Mesenchymal stem cell (in vitro differentiated cells and primary cell): ENCODE results near the gene FAM13C.

Experiments
- DNase-seq: peaks from one replicate; pipeline ENCODE4 v3.0.0-alpha.2; 2013
- H2AFZ ChIP-seq: one replicate; pipeline ENCODE4 v1.6.1; 2013; ENCODE audit warnings: low read depth, mild to moderate bottlenecking, control low read depth, inconsistent platforms, low read length, moderate library complexity
- H2AK5ac ChIP-seq: 2 replicates; pipeline ENCODE4 v1.6.1; 2013; ENCODE audit warnings: low read length, moderate library complexity, mild to moderate bottlenecking, inconsistent platforms; ENCODE audit not compliant: severe bottlenecking
- H2BK120ac ChIP-seq: one replicate; pipeline ENCODE4 v1.6.1; 2013; ENCODE audit warnings: low read depth, mild to moderate bottlenecking, inconsistent platforms, low read length, moderate library complexity
- H2BK12ac ChIP-seq, 2 experiments: one replicate each; pipeline ENCODE4 v1.6.1; 2013; ENCODE audit warnings: inconsistent platforms in 2 of 2, low read length in 2 of 2, mild to moderate bottlenecking in 2 of 2, moderate library complexity in 2 of 2, control low read depth in 1 of 2
- H2BK15ac ChIP-seq: one replicate; pipeline ENCODE4 v1.6.1; 2013; ENCODE audit warnings: mild to moderate bottlenecking, low read depth, inconsistent platforms; ENCODE audit not compliant: poor library complexity, severe bottlenecking
- H2BK5ac ChIP-seq: 2 replicates; pipeline ENCODE4 v1.6.1; 2013; ENCODE audit warnings: low read depth, mild to moderate bottlenecking, low read length, control low read depth, inconsistent platforms; ENCODE audit not compliant: poor library complexity, severe bottlenecking
- H3K14ac ChIP-seq, 2 experiments: one replicate each; pipeline ENCODE4 v1.6.1; 2013; ENCODE audit warnings: inconsistent platforms in 2 of 2, low read length in 2 of 2, control low read depth in 1 of 2, mild to moderate bottlenecking in 1 of 2, moderate library complexity in 1 of 2
- H3K18ac ChIP-seq, 2 experiments: one replicate each; pipeline ENCODE4 v1.6.1; 2013; ENCODE audit warnings: inconsistent platforms in 2 of 2, low read length in 2 of 2, control low read depth in 1 of 2, low read depth in 1 of 2, mild to moderate bottlenecking in 1 of 2
- H3K23ac ChIP-seq, 2 experiments: one replicate each; pipeline ENCODE4 v1.6.1; 2013; ENCODE audit warnings: inconsistent platforms in 2 of 2, low read length in 2 of 2, mild to moderate bottlenecking in 2 of 2, moderate library complexity in 2 of 2, control low read depth in 1 of 2
- H3K27ac ChIP-seq: 2 replicates; pipeline ENCODE4 v1.5.1; 2013; ENCODE audit warnings: mild to moderate bottlenecking, moderate library complexity, low read length, control low read depth, inconsistent platforms; ENCODE audit not compliant: poor library complexity, severe bottlenecking
- H3K27me3 ChIP-seq, 2 experiments: 2 replicates each; pipeline versions ENCODE4 v1.6.1 to v1.7.0; 2013; ENCODE audit warnings: low read length in 2 of 2, mild to moderate bottlenecking in 2 of 2, moderate library complexity in 2 of 2, control low read depth in 1 of 2, inconsistent platforms in 1 of 2; ENCODE audit not compliant: control insufficient read depth in 1 of 2, insufficient read depth in 1 of 2
- H3K36me3 ChIP-seq, 2 experiments: 2 replicates each; pipeline versions ENCODE4 v1.6.1 to v1.7.0; 2013; ENCODE audit warnings: low read length in 2 of 2, control low read depth in 1 of 2, inconsistent platforms in 1 of 2, low read depth in 1 of 2, mild to moderate bottlenecking in 1 of 2; ENCODE audit not compliant: insufficient read depth in 2 of 2, control insufficient read depth in 1 of 2
- H3K4ac ChIP-seq, 2 experiments: one replicate each; pipeline ENCODE4 v1.6.1; 2013; ENCODE audit warnings: inconsistent platforms in 2 of 2, low read length in 2 of 2, mild to moderate bottlenecking in 2 of 2, moderate library complexity in 2 of 2, control low read depth in 1 of 2, low read depth in 1 of 2
- H3K4me1 ChIP-seq: 2 replicates; pipeline ENCODE4 v1.6.1; 2013; ENCODE audit warnings: low read depth, low read length, control low read depth; ENCODE audit not compliant: control insufficient read depth, insufficient read depth
- H3K4me2 ChIP-seq: 2 replicates; pipeline ENCODE4 v1.6.1; 2013; ENCODE audit warnings: low read length, mild to moderate bottlenecking, inconsistent platforms; ENCODE audit not compliant: poor library complexity, severe bottlenecking
- H3K4me3 ChIP-seq, 2 experiments: 2 replicates each; pipeline versions ENCODE4 v1.5.1 to v1.7.0; 2013; ENCODE audit warnings: low read length in 2 of 2, mild to moderate bottlenecking in 2 of 2, control low read depth in 1 of 2, low read depth in 1 of 2; ENCODE audit not compliant: insufficient read depth in 1 of 2
- H3K79me1 ChIP-seq: replicated peaks from 2 replicates; pipeline ENCODE4 v1.6.1; 2013; ENCODE audit warnings: mild to moderate bottlenecking, control low read depth, low read length, inconsistent platforms; ENCODE audit not compliant: poor library complexity, severe bottlenecking
- H3K9ac ChIP-seq: 2 replicates; pipeline ENCODE4 v1.7.0; 2013; ENCODE audit warnings: mild to moderate bottlenecking, low read length, moderate library complexity
- H3K9me3 ChIP-seq: 2 replicates; pipeline ENCODE4 v1.7.0; 2013; ENCODE audit warnings: mild to moderate bottlenecking, low read length; ENCODE audit not compliant: control insufficient read depth
- H4K8ac ChIP-seq: one replicate; pipeline ENCODE4 v1.6.1; 2013; ENCODE audit warnings: inconsistent platforms, mild to moderate bottlenecking, low read length, moderate library complexity
- H4K91ac ChIP-seq: one replicate; pipeline ENCODE4 v1.6.1; 2013; ENCODE audit warnings: mild to moderate bottlenecking, low read length, inconsistent platforms
- WGBS: methylation state at CpG from one replicate; pipeline ENCODE4 v1.1.7; 2013; ENCODE audit warnings: mixed read lengths; 5-methylcytosine and 5-hydroxymethylcytosine counted together

Gene FAM13C

DNA sequence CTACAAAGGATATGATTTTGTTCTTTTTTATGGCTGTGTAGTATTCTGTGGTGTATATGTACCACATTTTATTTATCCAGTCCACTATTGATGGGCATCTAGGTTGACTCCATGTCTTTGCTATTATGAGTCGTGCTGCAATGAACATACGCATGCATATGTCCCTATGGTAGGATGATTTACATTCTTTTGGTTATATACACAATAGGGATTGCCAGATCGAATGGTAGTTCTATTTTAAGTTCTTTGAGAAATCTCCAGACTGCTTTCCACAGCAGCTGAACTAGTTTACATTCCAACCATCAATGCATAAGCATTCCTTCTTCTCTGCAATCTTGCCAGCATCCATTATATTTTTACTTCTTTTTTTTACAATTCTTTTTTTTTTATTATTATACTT lies 35.6 kb upstream of the FAM13C start:
- DNase-seq, result peak; percentile 34
- H3K9ac ChIP-seq, result no peak overlapping the region
- H2BK120ac ChIP-seq, result no peak overlapping the region
- H3K36me3 ChIP-seq, result no peaks in the 10 kb centered on the region
- H3K23ac ChIP-seq, result no peak overlapping the region
- no peaks in the 10 kb centered on the region for H3K4me1 ChIP-seq
- H3K18ac ChIP-seq, result no peak overlapping the region
- no peaks in the 10 kb centered on the region for H3K27me3 ChIP-seq
- no peak overlapping the region for H3K4me2 ChIP-seq
- H2BK12ac ChIP-seq, result no peak overlapping the region
- 43% methylated on average over 3 of the region's 3 CpGs for WGBS
- H2AFZ ChIP-seq, result no peak overlapping the region
- H3K27ac ChIP-seq, result no peak overlapping the region
- H2BK15ac ChIP-seq, result no peak overlapping the region
- no peaks in the 10 kb centered on the region for H3K79me1 ChIP-seq
- H3K9me3 ChIP-seq, result peaks cover 8% of the 10 kb centered on the region
- no peak overlapping the region for H4K91ac ChIP-seq
- H3K4ac ChIP-seq, result no peak overlapping the region
- no peak overlapping the region for H2AK5ac ChIP-seq
- H3K4me3 ChIP-seq, result no peak overlapping the region
- no peak overlapping the region for H4K8ac ChIP-seq
- H3K14ac ChIP-seq, result no peak overlapping the region
- H2BK5ac ChIP-seq, result no peak overlapping the region

DNA sequence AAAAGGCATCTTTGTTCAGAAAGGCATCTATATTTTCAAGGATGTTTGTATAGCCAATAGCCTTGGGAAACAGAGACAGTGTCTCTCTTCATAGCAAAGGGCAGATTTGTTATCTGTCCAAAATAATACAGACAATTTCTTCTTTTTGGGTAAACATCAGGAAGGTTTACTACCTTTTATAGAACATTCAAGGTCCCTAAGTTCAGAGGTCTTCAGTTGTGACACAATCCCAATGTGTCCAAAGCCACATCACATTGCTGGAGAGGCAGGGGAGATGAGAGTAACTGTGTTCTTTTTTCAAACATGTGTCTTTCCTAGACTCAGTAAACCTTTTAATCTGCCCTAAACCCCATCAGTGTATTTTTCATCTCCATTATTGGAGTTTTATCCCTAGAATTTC lies 33.6 kb upstream of the FAM13C start:
- Histone ChIP-seq H2BK5ac (no peak overlapping the region), H3K4me2 (no peak overlapping the region), H3K4me1 (no peaks in the 10 kb centered on the region), H2BK12ac (no peak overlapping the region), H2AFZ (no peak overlapping the region), H3K27ac (no peak overlapping the region), H3K79me1 (no peaks in the 10 kb centered on the region), H2BK120ac (no peak overlapping the region), H2AK5ac (no peak overlapping the region), H3K9me3 (peaks cover 5% of the 10 kb centered on the region), H3K27me3 (no peaks in the 10 kb centered on the region), H4K91ac (no peak overlapping the region), H3K4ac (no peak overlapping the region), H3K4me3 (no peak overlapping the region), H3K14ac (no peak overlapping the region), H3K9ac (no peak overlapping the region), H2BK15ac (no peak overlapping the region), H3K18ac (no peak overlapping the region), H3K36me3 (no peaks in the 10 kb centered on the region), H4K8ac (no peak overlapping the region), H3K23ac (no peak overlapping the region)
- DNase-seq, result no peak

DNA sequence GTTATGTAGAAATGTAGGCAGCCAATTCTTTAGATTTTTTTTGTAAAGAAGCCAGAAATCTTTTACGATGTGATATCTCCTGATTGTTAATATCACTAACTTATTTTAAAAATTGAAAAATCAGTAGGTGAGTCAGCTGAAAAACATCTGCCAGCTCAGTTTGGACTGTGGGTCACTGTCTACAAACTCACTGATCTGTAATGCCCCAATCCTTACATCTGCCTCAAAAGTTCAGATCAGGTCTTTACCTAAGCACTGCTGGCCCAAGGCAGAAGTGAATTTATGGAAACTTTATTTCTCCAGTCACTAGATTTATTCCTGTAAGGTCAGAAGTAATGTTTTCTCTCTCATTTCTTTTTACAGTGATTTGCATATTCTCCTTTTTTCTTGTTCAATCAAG lies 31.0 kb upstream of the FAM13C start:
- H3K9ac ChIP-seq, result no peak overlapping the region
- no peak overlapping the region for H3K4me3 ChIP-seq

GRCh38 chr10:59391060-59391459 lies 28.7 kb upstream of the FAM13C start:
- H3K4me1 ChIP-seq, result no peaks in the 10 kb centered on the region
- no peak overlapping the region for H3K14ac ChIP-seq
- no peaks in the 10 kb centered on the region for H3K36me3 ChIP-seq
- H3K27ac ChIP-seq, result no peak overlapping the region
- H2BK15ac ChIP-seq, result no peak overlapping the region
- H3K23ac ChIP-seq, result no peak overlapping the region
- no peak overlapping the region for H3K4me2 ChIP-seq
- H2BK5ac ChIP-seq, result no peak overlapping the region
- no peak for DNase-seq
- no peak overlapping the region for H3K4me3 ChIP-seq
- H3K9ac ChIP-seq, result no peak overlapping the region
- H2BK120ac ChIP-seq, result no peak overlapping the region
- no peaks in the 10 kb centered on the region for H3K79me1 ChIP-seq
- no peak overlapping the region for H2AK5ac ChIP-seq
- no peaks in the 10 kb centered on the region for H3K9me3 ChIP-seq
- H2BK12ac ChIP-seq, result no peak overlapping the region
- no peak overlapping the region for H2AFZ ChIP-seq
- H3K4ac ChIP-seq, result no peak overlapping the region
- H4K91ac ChIP-seq, result no peak overlapping the region
- 72% methylated on average over 2 of the region's 2 CpGs for WGBS
- H3K27me3 ChIP-seq, result no peaks in the 10 kb centered on the region
- no peak overlapping the region for H4K8ac ChIP-seq
- H3K18ac ChIP-seq, result no peak overlapping the region

More for the DNA sequence above, 31.0 kb upstream of the FAM13C start:
- Histone ChIP-seq H2BK12ac (no peak overlapping the region), H4K8ac (no peak overlapping the region), H2BK120ac (no peak overlapping the region), H2AK5ac (no peak overlapping the region), H3K4me2 (no peak overlapping the region), H3K4ac (no peak overlapping the region), H2BK15ac (no peak overlapping the region), H2BK5ac (no peak overlapping the region), H3K4me1 (no peaks in the 10 kb centered on the region), H3K27me3 (no peaks in the 10 kb centered on the region), H2AFZ (no peak overlapping the region), H3K18ac (no peak overlapping the region), H3K36me3 (no peaks in the 10 kb centered on the region), H3K27ac (no peak overlapping the region), H3K79me1 (no peaks in the 10 kb centered on the region), H3K9me3 (no peaks in the 10 kb centered on the region), H3K14ac (no peak overlapping the region), H4K91ac (no peak overlapping the region), H3K23ac (no peak overlapping the region)
- DNase-seq, result no peak
- WGBS, result no CpG with 5 or more reads among the region's 1 CpG
